Measurements from ENCODE around the gene RPTN.

DNA sequence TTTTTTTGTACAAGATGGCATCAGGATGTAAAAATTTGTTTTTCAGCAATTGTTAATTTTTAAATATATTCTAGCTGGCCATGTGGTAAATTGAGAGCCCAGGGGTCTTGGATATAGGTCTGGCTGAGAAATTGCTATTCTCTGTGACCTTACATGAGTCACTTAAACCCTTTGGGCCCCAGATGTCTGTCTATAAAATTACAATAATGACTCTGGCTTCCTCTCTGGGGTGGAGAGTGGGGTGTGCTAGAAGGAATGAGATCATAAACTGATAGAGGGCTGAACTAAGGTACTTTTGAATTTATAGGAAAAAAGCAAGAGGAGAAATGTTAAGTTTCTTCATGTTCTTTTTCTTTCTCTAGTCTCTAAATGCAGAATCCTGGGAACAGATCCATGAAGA lies 31.4 kb downstream of the RPTN start:
- TF ChIP-seq POLR2A (IDR thresholded peaks at IDR 0.05), result no peak
- TF ChIP-seq, protein P1, sequence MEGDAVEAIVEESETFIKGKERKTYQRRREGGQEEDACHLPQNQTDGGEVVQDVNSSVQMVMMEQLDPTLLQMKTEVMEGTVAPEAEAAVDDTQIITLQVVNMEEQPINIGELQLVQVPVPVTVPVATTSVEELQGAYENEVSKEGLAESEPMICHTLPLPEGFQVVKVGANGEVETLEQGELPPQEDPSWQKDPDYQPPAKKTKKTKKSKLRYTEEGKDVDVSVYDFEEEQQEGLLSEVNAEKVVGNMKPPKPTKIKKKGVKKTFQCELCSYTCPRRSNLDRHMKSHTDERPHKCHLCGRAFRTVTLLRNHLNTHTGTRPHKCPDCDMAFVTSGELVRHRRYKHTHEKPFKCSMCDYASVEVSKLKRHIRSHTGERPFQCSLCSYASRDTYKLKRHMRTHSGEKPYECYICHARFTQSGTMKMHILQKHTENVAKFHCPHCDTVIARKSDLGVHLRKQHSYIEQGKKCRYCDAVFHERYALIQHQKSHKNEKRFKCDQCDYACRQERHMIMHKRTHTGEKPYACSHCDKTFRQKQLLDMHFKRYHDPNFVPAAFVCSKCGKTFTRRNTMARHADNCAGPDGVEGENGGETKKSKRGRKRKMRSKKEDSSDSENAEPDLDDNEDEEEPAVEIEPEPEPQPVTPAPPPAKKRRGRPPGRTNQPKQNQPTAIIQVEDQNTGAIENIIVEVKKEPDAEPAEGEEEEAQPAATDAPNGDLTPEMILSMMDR (IDR thresholded peaks at IDR 0.05 in 4 of 5, conservative IDR thresholded peaks at IDR 0.05 in 1 of 5), result no peak

All from gastrocnemius medialis (tissue), 4 donors.